GM11168 (cell line): Measurements from ENCODE around the gene CELF6.

Source experiments
- in situ Hi-C: fragments of 300-500 bp; cut with MboI; formaldehyde crosslinking; loops from one replicate; pipeline ENCODE4 v1.12.0; 2022; ENCODE audit warnings: low sequenced_read_pairs; ENCODE audit not compliant: unreplicated experiment

CELF6 gene

GRCh38 chr15:72319360-72319984, 485 bp downstream of the CELF6 start:
- in situ Hi-C loops = no loop called here

- in situ Hi-C loops = no loop called here
These were observed 1.5 kb downstream of the CELF6 start for GRCh38 chr15:72318408-72318942.

GRCh38 chr15:72315706-72316370, 4.1 kb downstream of the CELF6 start:
- in situ Hi-C loops = no loop called here

GRCh38 chr15:72313881-72314280, 6.1 kb downstream of the CELF6 start:
- in situ Hi-C loops = no loop called here

GRCh38 chr15:72313448-72313840, 6.5 kb downstream of the CELF6 start:
- in situ Hi-C loops = no loop called here

GRCh38 chr15:72312605-72313447, 7.1 kb downstream of the CELF6 start:
- in situ Hi-C loops = no loop called here

- in situ Hi-C loops = no loop called here
These were observed 12.9 kb downstream of the CELF6 start for GRCh38 chr15:72307026-72307425.

GRCh38 chr15:72306211-72306785, 13.7 kb downstream of the CELF6 start:
- in situ Hi-C loops = no loop called here

GRCh38 chr15:72304596-72304995, 15.4 kb downstream of the CELF6 start:
- in situ Hi-C loops = no loop called here

GRCh38 chr15:72302955-72303354, 17.0 kb downstream of the CELF6 start:
- in situ Hi-C loops = no loop called here

- in situ Hi-C loops = no loop called here
These were observed 30.2 kb downstream of the CELF6 start for GRCh38 chr15:72289597-72290325.

GRCh38 chr15:72288796-72289596, 31.0 kb downstream of the CELF6 start:
- in situ Hi-C loops = no loop called here

GRCh38 chr15:72285927-72286516, 33.9 kb downstream of the CELF6 start:
- in situ Hi-C loops = no loop called here

- in situ Hi-C loops = no loop called here
These were observed 34.6 kb downstream of the CELF6 start for GRCh38 chr15:72285402-72285801.

- in situ Hi-C loops = no loop called here
These were observed 35.2 kb downstream of the CELF6 start for GRCh38 chr15:72284781-72285180.

- in situ Hi-C loops = no loop called here
These were observed 38.2 kb downstream of the CELF6 start for GRCh38 chr15:72281713-72282112.

- in situ Hi-C loops = no loop called here
These were observed 39.2 kb downstream of the CELF6 start for GRCh38 chr15:72280751-72281150.

- in situ Hi-C loops = no loop called here
These were observed 41.2 kb downstream of the CELF6 start for GRCh38 chr15:72278737-72279136.

- in situ Hi-C loops = no loop called here
These were observed 43.6 kb downstream of the CELF6 start for GRCh38 chr15:72276326-72276700.
